ENCODE measurements around the gene FMNL2. TPM values are rescaled to one million over a fixed set of nuclear protein-coding genes. Genes with fewer than 3 reads are reported as not detected.

FMNL2 gene
- total and polyA plus RNA-seq, 2 of the 4 experiments (the other 2 are of a cell fraction): 10.9 to 11.4 TPM

DNA sequence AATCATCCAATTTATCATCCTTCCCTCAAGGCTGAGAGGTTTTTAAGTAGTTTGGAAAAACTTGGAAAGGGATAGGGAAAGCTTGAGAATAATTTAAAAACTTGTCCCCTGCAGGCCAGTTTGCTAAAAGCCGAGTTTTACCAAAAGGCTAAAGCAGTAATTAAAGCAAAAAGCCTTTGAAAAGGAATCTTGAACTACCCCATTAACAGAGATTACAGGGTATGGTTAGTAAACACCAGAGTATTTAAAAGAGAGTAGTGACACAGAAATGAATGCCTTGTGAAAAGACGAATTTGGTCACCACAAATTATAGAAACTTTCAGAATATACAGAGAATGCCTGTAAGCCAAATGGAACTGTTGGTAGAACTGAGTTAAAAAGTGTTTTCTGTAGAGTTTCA, 85.0 kb downstream of the FMNL2 start:
- no peak overlapping the region for H2BK20ac ChIP-seq (ENCODE audit: low read depth, low read length)
- no peak overlapping the region for H4K5ac ChIP-seq (ENCODE audit: low read depth, low read length)
- H3K4me2 ChIP-seq (ENCODE audit: low read depth, low read length): no peak overlapping the region
- no peak overlapping the region for H3K18ac ChIP-seq (ENCODE audit: low read depth, low read length)
- no peaks in the 10 kb centered on the region for H3K9me3 ChIP-seq (ENCODE audit: control insufficient read depth, insufficient read depth, low read length)
- no peak overlapping the region for H3K27ac ChIP-seq (ENCODE audit: insufficient read depth, low read length)
- H4K91ac ChIP-seq (ENCODE audit: insufficient read depth, low read depth, low read length): no peak overlapping the region
- peaks cover 15% of the 10 kb centered on the region for H3K4me1 ChIP-seq (ENCODE audit: control insufficient read depth, insufficient read depth, low read length)
- H2AFZ ChIP-seq (replicated peaks; ENCODE audit: low read length, poor library complexity): no peak overlapping the region
- POLR2A ChIA-PET (ENCODE audit: unreplicated experiment): no interaction called here
- H2AK5ac ChIP-seq (ENCODE audit: low read depth, low read length): no peak overlapping the region; the same call in 1 of the 2 replicates
- TF ChIP-seq RCOR1 (IDR thresholded peaks at IDR 0.05; ENCODE audit: insufficient replicate concordance, low read length): no peak
- no peak for TF ChIP-seq MAZ (IDR thresholded peaks at IDR 0.05; ENCODE audit: borderline replicate concordance, low read depth, low read length)
- no peak for TF ChIP-seq SMC3 (IDR thresholded peaks at IDR 0.05; ENCODE audit: low read depth, low read length)
- WGBS, 2 experiments (ENCODE audit: extremely low coverage in 2 of 2, insufficient read length in 1 of 2): no CpG with 5 or more reads among the region's 2 CpGs
- CTCF ChIA-PET: interaction anchor here (0.6 kb wide), 1 partner anchor 193 kb away, joined by 3 read pairs; no protein-coding TSS in a partner anchor
- no peak overlapping the region for H3K23ac ChIP-seq (ENCODE audit: low read depth, low read length)
- no peak overlapping the region for H2BK15ac ChIP-seq (ENCODE audit: low read depth, low read length)
- in situ Hi-C loops (cut with MboI; ENCODE audit: low sequenced_read_pairs) (no loop called here), intact Hi-C loops (cut with micrococcal nuclease) (loop anchor here (5.0 kb wide), 1 partner anchor 83 kb away; the partner anchor contains the start of gene FMNL2), dilution Hi-C loops (cut with HindIII; ENCODE audit: low sequenced_read_pairs, unreplicated experiment) (no loop called here)
- no peak overlapping the region for H3K4ac ChIP-seq (ENCODE audit: low read depth, low read length)
- H3K56ac ChIP-seq (ENCODE audit: extremely low read depth, insufficient read depth, low read length): no peak overlapping the region
- no peak overlapping the region for H3K4me3 ChIP-seq (ENCODE audit: insufficient read depth, low read depth, low read length)
- H3K9me1 ChIP-seq (ENCODE audit: insufficient read depth, low read length): peaks cover 13% of the 10 kb centered on the region
- no TSS peak for BruUV-seq (replicated peaks)
- DNase-seq: no peak
- H2AK9ac ChIP-seq (replicated peaks; ENCODE audit: low read depth, low read length, poor library complexity): no peak overlapping the region
- no peak overlapping the region for H2BK5ac ChIP-seq (ENCODE audit: low read depth, low read length, poor library complexity, severe bottlenecking)
- no peak overlapping the region; a peak in 1 of 4 replicates for H4K8ac ChIP-seq (ENCODE audit: low read depth in 2 of 2, low read length in 2 of 2)
- no peaks in the 10 kb centered on the region for H3K27me3 ChIP-seq (ENCODE audit: control insufficient read depth, insufficient read depth, low read length)
- H3K79me1 ChIP-seq (ENCODE audit: low read depth in 1 of 2, low read length in 2 of 2): peaks cover 26 to 42% of the 10 kb centered on the region in 2 experiments
- no peak overlapping the region for H3K14ac ChIP-seq (replicated peaks; ENCODE audit: low read depth, low read length)
- H4K20me1 ChIP-seq (ENCODE audit: insufficient read depth, low read length): no peaks in the 10 kb centered on the region; the same call in 1 of the 2 replicates
- no peak overlapping the region for H3K9ac ChIP-seq (ENCODE audit: low read depth, low read length)
- no peak for ATAC-seq (ENCODE audit: low read depth)
- no peaks in the 10 kb centered on the region for H3K36me3 ChIP-seq (ENCODE audit: control insufficient read depth, insufficient read depth, low read length)
- no peak overlapping the region for H2BK120ac ChIP-seq (ENCODE audit: low read depth, low read length)

Data from IMR-90 (cell line).